Tongue (tissue), 2 donors: Measurements from ENCODE around the gene PARD3. TPM values are rescaled to one million over a fixed set of nuclear protein-coding genes. Genes with fewer than 3 reads are reported as not detected.

Experiments used
- DNase-seq: peaks from one replicate; pipeline ENCODE4 v3.0.0-alpha.2; 2015
- total RNA-seq: library from RNA; depleted of rRNA; stranded (reverse); fragments of >200 nt; gene quantifications from one replicate; pipeline ENCODE4 v1.2.3, GENCODE V29; 2014

PARD3 gene
- total RNA-seq, 1 donor from 2014 or later, result 129 TPM

GRCh38 chr10:34824870-34825269 is 9.8 kb upstream of the PARD3 start:
- DNase-seq, result no peak

- no peak for DNase-seq
Measured at GRCh38 chr10:34821587-34822585, 6.8 kb upstream of the PARD3 start.

- DNase-seq, result no peak
Measured at GRCh38 chr10:34817586-34817985, 2.5 kb upstream of the PARD3 start.

- no peak for DNase-seq
Measured at GRCh38 chr10:34817054-34817453, 2.0 kb upstream of the PARD3 start.

GRCh38 chr10:34816501-34817002 is 1.5 kb upstream of the PARD3 start:
- peak; percentile 55 for DNase-seq

- no peak for DNase-seq
Measured at GRCh38 chr10:34816085-34816496, 995 bp upstream of the PARD3 start.

- no peak for DNase-seq
Measured at GRCh38 chr10:34814913-34815184, 247 bp downstream of the PARD3 start.

- DNase-seq, result peak; percentile 86
Measured at GRCh38 chr10:34814223-34814912, 728 bp downstream of the PARD3 start.

- DNase-seq, result peak; percentile 57
Measured at GRCh38 chr10:34813626-34814222, 1.4 kb downstream of the PARD3 start.

- DNase-seq, result no peak
Measured at GRCh38 chr10:34812771-34813170, 2.3 kb downstream of the PARD3 start.

- DNase-seq, result peak; percentile 49
Measured at GRCh38 chr10:34811968-34812514, 3.1 kb downstream of the PARD3 start.

- DNase-seq, result no peak
Measured at GRCh38 chr10:34811126-34811967, 3.7 kb downstream of the PARD3 start.

- DNase-seq, result no peak
Measured at GRCh38 chr10:34809796-34810195, 5.3 kb downstream of the PARD3 start.

GRCh38 chr10:34808801-34809745 is 6.0 kb downstream of the PARD3 start:
- DNase-seq, result peak; percentile 84

GRCh38 chr10:34808336-34808735 is 6.8 kb downstream of the PARD3 start:
- no peak for DNase-seq

- DNase-seq, result no peak
Measured at GRCh38 chr10:34804306-34804705, 10.8 kb downstream of the PARD3 start.

- DNase-seq, result no peak
Measured at GRCh38 chr10:34802692-34803091, 12.4 kb downstream of the PARD3 start.

- no peak for DNase-seq
Measured at GRCh38 chr10:34801097-34801733, 13.9 kb downstream of the PARD3 start.

GRCh38 chr10:34800624-34801023 is 14.5 kb downstream of the PARD3 start:
- no peak for DNase-seq

GRCh38 chr10:34798654-34799053 is 16.4 kb downstream of the PARD3 start:
- DNase-seq, result no peak
